ENCODE results near the gene RPL7L1.
"Not testable (repeated sequence)": the region's sequence is repeated elsewhere in the genome, so short reads cannot be mapped to it uniquely, and the experiment has no call there.

Gene RPL7L1

DNA sequence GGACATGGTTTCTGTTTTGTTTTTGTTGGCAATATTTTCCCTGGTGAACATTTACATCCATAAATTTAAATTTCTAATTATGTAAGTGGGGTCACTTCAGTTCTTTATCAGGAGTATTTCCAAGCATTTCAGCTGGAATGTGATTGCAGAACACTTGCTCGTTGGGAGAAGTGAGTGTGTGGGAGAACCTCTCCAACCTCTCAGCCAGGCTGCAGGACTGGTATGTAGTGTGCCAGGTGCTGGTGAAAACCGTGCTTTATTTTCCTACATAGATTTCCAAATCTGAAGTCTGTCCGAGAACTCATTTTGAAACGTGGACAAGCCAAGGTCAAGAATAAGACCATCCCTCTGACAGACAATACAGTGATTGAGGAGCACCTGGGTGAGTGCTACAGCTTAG, 6.3 kb downstream of the RPL7L1 start:
- TF ChIP-seq, protein P1, sequence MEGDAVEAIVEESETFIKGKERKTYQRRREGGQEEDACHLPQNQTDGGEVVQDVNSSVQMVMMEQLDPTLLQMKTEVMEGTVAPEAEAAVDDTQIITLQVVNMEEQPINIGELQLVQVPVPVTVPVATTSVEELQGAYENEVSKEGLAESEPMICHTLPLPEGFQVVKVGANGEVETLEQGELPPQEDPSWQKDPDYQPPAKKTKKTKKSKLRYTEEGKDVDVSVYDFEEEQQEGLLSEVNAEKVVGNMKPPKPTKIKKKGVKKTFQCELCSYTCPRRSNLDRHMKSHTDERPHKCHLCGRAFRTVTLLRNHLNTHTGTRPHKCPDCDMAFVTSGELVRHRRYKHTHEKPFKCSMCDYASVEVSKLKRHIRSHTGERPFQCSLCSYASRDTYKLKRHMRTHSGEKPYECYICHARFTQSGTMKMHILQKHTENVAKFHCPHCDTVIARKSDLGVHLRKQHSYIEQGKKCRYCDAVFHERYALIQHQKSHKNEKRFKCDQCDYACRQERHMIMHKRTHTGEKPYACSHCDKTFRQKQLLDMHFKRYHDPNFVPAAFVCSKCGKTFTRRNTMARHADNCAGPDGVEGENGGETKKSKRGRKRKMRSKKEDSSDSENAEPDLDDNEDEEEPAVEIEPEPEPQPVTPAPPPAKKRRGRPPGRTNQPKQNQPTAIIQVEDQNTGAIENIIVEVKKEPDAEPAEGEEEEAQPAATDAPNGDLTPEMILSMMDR (IDR thresholded peaks at IDR 0.05), result no peak
- H3K4me3 ChIP-seq (ENCODE audit: low read depth in 1 of 2, low read length in 1 of 2), result no peak overlapping the region
- peaks cover 34% of the 10 kb centered on the region for H3K36me3 ChIP-seq
- peaks cover 7% of the 10 kb centered on the region in 2 experiments for H3K4me1 ChIP-seq (ENCODE audit: control insufficient read depth in 1 of 2, insufficient read depth in 1 of 2, low read depth in 1 of 2, low read length in 1 of 2)
- no peak overlapping the region for H3K27ac ChIP-seq
- no peaks in the 10 kb centered on the region for H3K27me3 ChIP-seq
- no peaks in the 10 kb centered on the region for H3K9me3 ChIP-seq

DNA sequence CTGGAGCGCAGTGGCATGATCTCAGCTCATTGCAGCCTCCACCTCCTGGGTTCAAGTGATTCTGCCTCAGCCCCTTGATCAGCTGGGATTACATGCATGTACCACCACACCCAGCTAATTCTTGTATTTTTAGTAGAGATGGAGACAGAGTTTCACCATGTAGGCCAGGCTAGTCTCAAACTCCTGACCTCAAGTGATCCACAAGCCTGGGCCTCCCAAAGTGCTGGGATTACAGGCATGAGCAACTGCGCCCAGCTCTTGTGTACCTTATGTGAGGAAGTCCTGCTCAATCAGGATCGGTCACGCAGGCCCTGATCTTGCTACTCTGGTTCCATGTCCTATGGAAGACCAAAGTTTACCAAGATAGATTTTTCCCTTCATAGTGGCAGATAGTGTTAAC, 8.8 kb downstream of the RPL7L1 start:
- not testable (repeated sequence) for H3K27ac ChIP-seq; H3K4me3 ChIP-seq (ENCODE audit: low read depth in 1 of 2, low read length in 1 of 2); H3K9me3 ChIP-seq; H3K27me3 ChIP-seq
- Histone ChIP-seq H3K4me1 (ENCODE audit: control insufficient read depth in 1 of 2, insufficient read depth in 1 of 2, low read depth in 1 of 2, low read length in 1 of 2) (peaks cover 18 to 20% of the 10 kb centered on the region in 2 experiments), H3K36me3 (peaks cover 33% of the 10 kb centered on the region)

DNA sequence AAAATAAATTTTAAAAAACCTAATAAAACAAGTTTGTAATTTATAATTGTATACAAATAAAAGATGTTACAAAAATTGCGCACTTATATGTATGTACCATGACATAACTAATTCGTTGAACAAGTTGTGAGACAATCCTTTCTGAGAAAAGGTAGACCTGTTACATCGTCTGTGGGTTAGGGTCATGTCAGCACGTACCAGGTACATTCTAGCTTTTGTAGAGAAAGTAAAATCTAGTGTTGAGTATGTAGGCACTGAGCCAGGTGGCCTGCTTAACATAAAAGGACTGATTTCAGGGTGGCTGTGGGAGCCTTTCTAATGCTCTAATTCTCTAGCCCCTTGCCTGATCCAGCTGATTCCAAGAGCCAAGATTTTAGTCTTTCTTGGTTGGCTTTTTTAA, 10.4 kb downstream of the RPL7L1 start:
- H3K27me3 ChIP-seq, result no peaks in the 10 kb centered on the region
- peaks cover 30 to 36% of the 10 kb centered on the region in 2 experiments for H3K4me1 ChIP-seq (ENCODE audit: control insufficient read depth in 1 of 2, insufficient read depth in 1 of 2, low read depth in 1 of 2, low read length in 1 of 2)
- H3K27ac ChIP-seq, result peak overlapping the region; percentile 79
- H3K9me3 ChIP-seq, result no peaks in the 10 kb centered on the region
- H3K36me3 ChIP-seq, result peaks cover 17% of the 10 kb centered on the region
- TF ChIP-seq, protein P1 (IDR thresholded peaks at IDR 0.05), result no peak
- peak overlapping the region; percentile 76 to 93 for H3K4me3 ChIP-seq (ENCODE audit: low read depth in 1 of 2, low read length in 1 of 2)

DNA sequence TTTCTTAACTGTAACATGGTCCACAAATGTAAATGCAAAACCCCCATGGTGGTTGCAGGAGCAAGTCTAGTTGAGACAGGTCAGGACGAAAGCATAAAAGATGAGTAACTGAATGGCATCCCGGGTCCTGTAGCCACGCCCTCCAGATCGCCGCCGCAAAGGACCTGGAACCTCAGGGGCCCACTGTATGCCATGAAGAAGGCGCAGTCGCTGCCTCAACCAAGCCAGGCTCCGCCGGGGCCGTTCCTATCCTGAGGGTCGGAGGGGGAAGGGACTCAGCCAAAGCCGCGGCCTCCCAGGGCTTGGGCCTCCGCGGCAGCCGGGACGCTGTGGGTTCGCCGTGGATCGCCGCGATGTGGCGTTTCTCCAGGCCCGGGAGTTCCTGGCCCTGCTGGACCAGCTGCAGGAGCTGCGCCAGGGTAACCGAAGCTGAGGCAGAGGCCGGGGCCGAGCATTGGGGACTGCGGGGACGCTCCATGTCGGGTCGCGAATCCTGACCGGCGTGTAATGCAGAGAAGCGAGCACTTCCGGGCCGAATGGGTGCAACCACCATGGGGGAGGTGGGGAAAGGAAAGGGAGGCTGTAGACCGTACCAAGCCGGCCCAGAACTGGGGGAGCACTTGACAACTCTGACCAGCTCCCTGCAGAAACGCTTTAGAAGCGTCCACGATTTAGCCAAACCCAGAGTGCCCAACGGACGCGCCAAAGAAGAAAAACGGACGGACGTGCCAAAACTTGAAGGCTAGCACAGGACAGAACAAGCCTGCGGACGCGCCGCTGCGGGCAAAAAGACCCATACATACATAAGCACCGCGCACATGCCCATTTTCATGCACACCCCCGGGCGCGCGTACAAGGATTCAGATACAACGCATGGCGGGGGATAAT, 11.1 kb downstream of the RPL7L1 start:
- Histone ChIP-seq H3K36me3 (peaks cover 12% of the 10 kb centered on the region), H3K27ac (peak overlapping the region; percentile 79), H3K4me1 (ENCODE audit: control insufficient read depth in 1 of 2, insufficient read depth in 1 of 2, low read depth in 1 of 2, low read length in 1 of 2) (peaks cover 30 to 36% of the 10 kb centered on the region in 2 experiments), H3K27me3 (no peaks in the 10 kb centered on the region), H3K4me3 (ENCODE audit: low read depth in 1 of 2, low read length in 1 of 2) (peak overlapping the region; percentile 76 to 93), H3K9me3 (no peaks in the 10 kb centered on the region)
- TF ChIP-seq, protein P1 (IDR thresholded peaks at IDR 0.05), result no peak

DNA sequence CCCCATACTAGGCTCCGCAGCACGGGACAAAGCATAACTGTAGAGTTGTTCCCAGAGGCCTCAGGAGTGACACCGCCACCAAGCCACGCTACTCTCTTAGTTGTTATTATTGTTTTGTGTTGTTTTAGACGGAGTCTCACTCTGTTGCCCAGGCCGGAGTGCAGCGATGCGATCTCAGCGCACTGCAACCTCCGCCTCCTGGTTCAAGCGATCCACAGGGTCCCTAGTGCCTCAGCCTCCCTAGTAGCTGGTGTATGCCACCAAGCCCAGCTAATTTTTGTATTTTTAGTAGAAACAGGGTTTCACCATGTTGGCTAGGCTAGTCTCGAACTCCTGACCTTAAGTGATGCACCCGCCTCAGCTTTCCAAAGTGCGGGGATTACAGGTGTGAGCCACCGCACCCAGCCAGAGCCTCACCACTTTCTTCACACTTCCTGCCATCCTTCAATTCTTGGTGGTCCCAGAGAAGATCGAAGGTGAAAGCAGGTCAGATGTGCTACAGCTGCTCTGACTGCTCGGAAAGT, 11.8 kb downstream of the RPL7L1 start:
- TF ChIP-seq, protein P1 (IDR thresholded peaks at IDR 0.05), result no peak
- Histone ChIP-seq H3K36me3 (peaks cover 5% of the 10 kb centered on the region), H3K27ac (peak overlapping the region; percentile 79)

DNA sequence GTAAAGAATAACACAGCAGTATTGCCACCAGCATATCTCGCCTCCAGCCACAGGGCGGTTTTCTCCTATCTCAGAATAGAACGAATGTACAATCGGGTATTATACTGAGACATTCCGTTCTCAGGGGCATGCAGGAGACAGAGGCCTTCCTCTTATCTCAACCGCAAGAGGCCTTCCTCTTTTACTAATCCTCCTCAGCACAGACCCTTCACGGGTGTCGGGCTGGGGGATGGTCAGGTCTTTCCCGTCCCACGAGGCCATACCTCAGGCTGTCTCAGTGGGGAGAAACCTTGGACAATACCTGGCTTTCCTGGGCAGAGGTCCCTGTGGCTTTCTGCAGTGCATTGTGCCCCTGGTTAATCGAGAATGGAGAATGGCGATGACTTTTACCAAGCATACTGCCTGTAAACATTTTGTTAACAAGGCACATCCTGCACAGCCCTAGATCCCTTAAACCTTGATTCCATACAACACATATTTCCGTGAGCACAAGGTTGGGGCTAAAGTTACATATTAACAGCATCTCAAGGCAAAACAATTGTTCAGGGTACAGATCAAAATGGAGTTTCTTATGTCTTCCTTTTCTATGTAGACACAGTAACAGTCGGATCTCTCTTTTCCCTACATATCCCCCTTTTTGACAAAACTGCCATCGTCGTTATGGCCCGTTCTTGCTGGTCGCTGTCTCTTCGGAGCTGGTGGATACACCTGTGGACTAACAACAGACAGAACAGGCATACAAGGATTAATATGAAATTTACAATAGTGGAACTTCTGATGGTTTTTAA, 14.8 kb downstream of the RPL7L1 start:
- Histone ChIP-seq H3K27ac (peak overlapping the region; percentile 72), H3K4me1 (ENCODE audit: control insufficient read depth in 1 of 2, insufficient read depth in 1 of 2, low read depth in 1 of 2, low read length in 1 of 2) (peaks cover 30 to 36% of the 10 kb centered on the region in 2 experiments), H3K4me3 (ENCODE audit: low read depth in 1 of 2, low read length in 1 of 2) (peak overlapping the region in 1 of 2 experiments; percentile 7)
- not testable (repeated sequence) for H3K27me3 ChIP-seq, H3K36me3 ChIP-seq, H3K9me3 ChIP-seq

More for the DNA sequence above, 11.8 kb downstream of the RPL7L1 start:
- H3K9me3 ChIP-seq, result no peaks in the 10 kb centered on the region
- peak overlapping the region; percentile 76 to 93 for H3K4me3 ChIP-seq (ENCODE audit: low read depth in 1 of 2, low read length in 1 of 2)
- no peaks in the 10 kb centered on the region for H3K27me3 ChIP-seq
- H3K4me1 ChIP-seq (ENCODE audit: control insufficient read depth in 1 of 2, insufficient read depth in 1 of 2, low read depth in 1 of 2, low read length in 1 of 2), result peaks cover 30 to 36% of the 10 kb centered on the region in 2 experiments

Data from neutrophil (primary cell).